ENCODE data around the gene C1QTNF6. TPM values are rescaled to one million over a fixed set of nuclear protein-coding genes. Genes with fewer than 3 reads are reported as not detected.

Gene C1QTNF6
- total and polyA plus RNA-seq, 12 donors, result 2.2 to 45.7 (median 7.1) TPM

GRCh38 chr22:37148742-37149665 lies 39.0 kb downstream of the C1QTNF6 start:
- TF ChIP-seq POLR2A (IDR thresholded peaks at IDR 0.05) (no peak), CTCF (IDR thresholded peaks at IDR 0.05) (no peak)
- H3K9me3 ChIP-seq (replicated peaks in 1 of 3), result no peaks in the 10 kb centered on the region
- 75 to 87% (median 84%) methylated on average over 12 to 17 of the region's 17 CpGs for WGBS, 4 donors
- H3K36me3 ChIP-seq (replicated peaks in 1 of 2), result no peaks in the 10 kb centered on the region
- no peak overlapping the region for H3K27ac ChIP-seq
- no peak overlapping the region for H3K4me3 ChIP-seq
- DNase-seq, result no peak
- H3K27me3 ChIP-seq, result no peaks in the 10 kb centered on the region
- intact Hi-C loops (cut with DNase I), result no loop called here
- no peaks in the 10 kb centered on the region for H3K4me1 ChIP-seq (replicated peaks in 1 of 2)

- TF ChIP-seq CTCF (IDR thresholded peaks at IDR 0.05) (no peak), POLR2A (IDR thresholded peaks at IDR 0.05) (no peak)
- intact Hi-C loops (cut with DNase I), result no loop called here
- Histone ChIP-seq H3K4me3 (no peak overlapping the region), H3K9me3 (replicated peaks in 1 of 3) (no peaks in the 10 kb centered on the region), H3K4me1 (replicated peaks in 1 of 2) (no peaks in the 10 kb centered on the region), H3K27me3 (no peaks in the 10 kb centered on the region), H3K27ac (no peak overlapping the region), H3K36me3 (replicated peaks in 1 of 2) (no peaks in the 10 kb centered on the region)
- WGBS, 4 donors, result 40 to 82% (median 75%) methylated on average over 2 to 17 of the region's 17 CpGs
- DNase-seq, result no peak
Measured at GRCh38 chr22:37148031-37148651, 39.9 kb downstream of the C1QTNF6 start.

GRCh38 chr22:37147186-37147990 lies 40.7 kb downstream of the C1QTNF6 start:
- intact Hi-C loops (cut with DNase I), result no loop called here
- Histone ChIP-seq H3K27ac (no peak overlapping the region), H3K4me3 (no peak overlapping the region), H3K27me3 (no peaks in the 10 kb centered on the region), H3K9me3 (replicated peaks in 1 of 3) (no peaks in the 10 kb centered on the region), H3K36me3 (replicated peaks in 1 of 2) (no peaks in the 10 kb centered on the region), H3K4me1 (replicated peaks in 1 of 2) (no peaks in the 10 kb centered on the region)
- TF ChIP-seq CTCF (IDR thresholded peaks at IDR 0.05) (no peak), POLR2A (IDR thresholded peaks at IDR 0.05) (no peak)
- WGBS, 4 donors, result 83 to 87% (median 86%) methylated on average over 9 to 12 of the region's 12 CpGs
- no peak for DNase-seq

All from adrenal gland (tissue), 12 donors.